22Rv1 (cell line): ENCODE measurements around the gene C1orf21.

ENCODE experiments used
- H3K27ac ChIP-seq: fragments of 450-650 bp; 2 replicates; pipeline ENCODE4 v1.5.1; 2017
- ZFX ChIP-seq: fragments of 450-650 bp; IDR thresholded peaks from 2 replicates; pipeline ENCODE4 v1.6.1; 2017; ENCODE audit warnings: antibody characterized with exemption, borderline replicate concordance
- TF ChIP-seq, protein P1 (sequence below): fragments of 450-650 bp; IDR thresholded peaks from 2 replicates; pipeline ENCODE4 v1.5.1; 2017; ENCODE audit warnings: mild to moderate bottlenecking

The C1orf21 gene

DNA sequence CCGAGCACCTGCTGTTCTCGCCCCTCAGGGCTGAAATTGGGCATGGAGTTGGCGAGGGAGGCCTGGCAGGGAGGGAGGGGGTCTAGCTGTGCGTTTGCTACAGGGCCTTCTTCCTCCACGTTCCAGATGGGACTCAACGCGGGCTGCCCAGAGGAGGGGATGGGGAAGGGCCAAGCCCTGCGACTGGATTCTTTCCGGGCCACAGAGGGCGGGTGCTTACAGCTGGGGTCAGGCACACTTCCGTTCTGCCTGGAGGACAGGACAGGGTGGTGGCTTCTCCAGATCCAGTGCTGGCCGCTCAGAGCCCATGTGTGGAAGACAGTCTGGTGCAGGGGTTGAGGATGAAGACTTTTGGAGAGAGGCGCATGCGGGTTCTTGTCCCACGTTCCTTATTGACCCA lies 277.8 kb downstream of the C1orf21 start:
- TF ChIP-seq ZFX = no peak
- TF ChIP-seq, protein P1, sequence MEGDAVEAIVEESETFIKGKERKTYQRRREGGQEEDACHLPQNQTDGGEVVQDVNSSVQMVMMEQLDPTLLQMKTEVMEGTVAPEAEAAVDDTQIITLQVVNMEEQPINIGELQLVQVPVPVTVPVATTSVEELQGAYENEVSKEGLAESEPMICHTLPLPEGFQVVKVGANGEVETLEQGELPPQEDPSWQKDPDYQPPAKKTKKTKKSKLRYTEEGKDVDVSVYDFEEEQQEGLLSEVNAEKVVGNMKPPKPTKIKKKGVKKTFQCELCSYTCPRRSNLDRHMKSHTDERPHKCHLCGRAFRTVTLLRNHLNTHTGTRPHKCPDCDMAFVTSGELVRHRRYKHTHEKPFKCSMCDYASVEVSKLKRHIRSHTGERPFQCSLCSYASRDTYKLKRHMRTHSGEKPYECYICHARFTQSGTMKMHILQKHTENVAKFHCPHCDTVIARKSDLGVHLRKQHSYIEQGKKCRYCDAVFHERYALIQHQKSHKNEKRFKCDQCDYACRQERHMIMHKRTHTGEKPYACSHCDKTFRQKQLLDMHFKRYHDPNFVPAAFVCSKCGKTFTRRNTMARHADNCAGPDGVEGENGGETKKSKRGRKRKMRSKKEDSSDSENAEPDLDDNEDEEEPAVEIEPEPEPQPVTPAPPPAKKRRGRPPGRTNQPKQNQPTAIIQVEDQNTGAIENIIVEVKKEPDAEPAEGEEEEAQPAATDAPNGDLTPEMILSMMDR = no peak
- H3K27ac ChIP-seq = no peak overlapping the region

DNA sequence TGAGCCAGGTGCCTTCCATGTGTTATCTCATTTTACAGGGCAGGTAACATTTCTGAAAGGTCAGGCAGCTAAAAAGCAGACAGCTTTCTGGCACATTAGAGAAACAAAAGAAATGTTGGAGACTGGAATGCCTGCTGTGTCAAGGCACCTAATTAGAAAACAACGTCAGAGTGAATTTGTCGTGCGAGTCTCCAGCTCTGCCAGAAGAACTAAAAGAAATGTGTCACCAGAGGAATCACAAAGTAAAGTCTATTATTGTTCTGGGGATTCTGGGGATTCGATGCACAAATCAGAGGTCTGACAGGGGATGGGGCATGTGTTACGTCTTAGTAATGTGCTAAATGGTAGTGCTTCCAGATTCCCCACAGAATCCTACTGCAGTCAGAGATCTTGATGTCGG lies 278.5 kb downstream of the C1orf21 start:
- TF ChIP-seq, protein P1 = no peak
- TF ChIP-seq ZFX = no peak
- no peak overlapping the region for H3K27ac ChIP-seq

DNA sequence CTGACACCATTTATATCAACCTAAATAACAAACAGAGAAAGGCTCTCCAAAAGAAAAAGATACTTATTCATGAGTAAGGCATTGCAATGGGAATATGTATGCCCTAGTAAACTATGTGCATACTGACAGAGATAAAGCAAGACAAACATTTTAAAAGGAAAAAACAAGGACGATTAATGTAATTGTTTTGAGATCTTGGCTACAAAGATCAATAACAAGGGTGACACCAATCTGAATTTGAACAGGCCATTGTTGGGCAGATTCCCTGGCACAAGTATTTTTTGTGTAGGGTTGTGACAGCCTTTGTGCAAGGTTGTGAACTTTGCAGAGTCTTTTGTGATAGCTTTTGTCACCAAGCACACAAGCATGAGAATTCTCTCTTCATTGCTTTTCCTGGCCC lies 282.6 kb downstream of the C1orf21 start:
- no peak overlapping the region for H3K27ac ChIP-seq
- no peak for TF ChIP-seq ZFX
- TF ChIP-seq, protein P1 = no peak

DNA sequence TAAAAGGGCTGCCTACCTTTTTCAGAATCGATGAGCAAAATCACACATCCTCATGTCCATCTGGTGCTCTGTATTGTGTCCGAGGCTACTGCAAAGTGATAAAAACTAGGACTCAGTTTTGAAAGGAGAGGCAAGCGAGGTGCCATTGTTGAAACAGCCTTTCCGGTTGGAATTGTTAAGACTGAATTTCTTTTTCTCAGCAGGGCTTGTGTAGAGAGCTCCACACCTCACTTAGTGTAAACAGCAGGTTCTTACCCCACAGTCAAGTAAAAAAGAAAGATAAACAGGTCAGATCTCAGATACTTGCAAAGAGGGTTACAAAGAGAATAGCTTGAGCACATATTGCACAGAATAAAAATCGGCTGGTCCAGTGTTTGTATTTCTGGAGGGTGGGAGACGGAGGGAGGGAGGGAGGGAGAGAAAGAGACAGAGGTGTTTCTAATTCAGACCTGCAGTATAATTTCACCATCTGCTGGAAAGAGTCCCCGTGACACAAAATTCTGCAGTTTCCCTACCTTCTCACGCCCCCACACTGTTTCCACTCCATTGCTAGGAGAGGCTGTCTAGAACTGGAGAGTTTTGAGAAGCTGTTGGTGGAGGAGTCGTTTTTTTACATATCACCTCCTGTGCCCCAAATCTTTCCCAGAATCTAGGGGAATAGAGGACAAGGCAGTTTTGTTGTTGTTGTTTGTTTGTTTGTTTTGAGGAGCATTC lies 285.3 kb downstream of the C1orf21 start:
- H3K27ac ChIP-seq = no peak overlapping the region
- TF ChIP-seq ZFX = no peak
- TF ChIP-seq, protein P1 = no peak

DNA sequence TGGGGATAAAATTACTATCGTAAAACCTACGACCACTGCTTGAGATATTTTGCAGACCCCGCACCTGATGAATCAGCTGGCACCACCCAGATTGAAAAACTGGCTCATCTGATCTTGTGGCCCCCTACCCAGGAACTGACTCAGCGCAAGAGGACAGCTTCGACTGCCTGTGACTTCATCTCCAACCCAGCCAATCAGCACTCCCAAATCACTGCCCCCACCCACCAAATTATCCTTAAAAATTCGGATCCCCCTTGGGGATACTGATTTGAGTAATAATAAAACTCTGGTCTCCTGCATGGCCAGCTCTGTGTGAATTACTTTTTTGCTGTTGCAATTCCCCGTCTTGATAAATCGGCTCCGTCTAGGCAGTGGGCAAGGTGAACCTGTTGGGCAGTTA lies 286.5 kb downstream of the C1orf21 start:
- no peak for TF ChIP-seq ZFX
- TF ChIP-seq, protein P1 = no peak
- no peak overlapping the region for H3K27ac ChIP-seq

DNA sequence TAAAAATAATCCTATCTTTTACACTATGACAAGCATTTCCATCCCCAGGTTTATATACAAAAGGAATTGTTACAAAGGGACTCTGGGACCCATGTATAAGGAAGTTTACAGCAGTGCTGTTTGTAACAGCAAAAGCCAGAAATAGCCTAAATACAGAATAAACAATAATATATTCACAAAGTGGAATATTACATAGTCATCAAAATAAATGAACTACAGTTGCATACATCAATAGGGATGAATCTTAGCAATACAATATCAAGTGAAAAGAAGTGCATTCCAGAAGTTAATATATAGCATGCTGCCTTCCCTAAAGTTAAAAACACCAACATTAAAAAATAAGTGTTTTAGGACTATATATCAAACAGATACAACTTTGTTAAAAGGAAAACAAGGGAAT lies 290.5 kb downstream of the C1orf21 start:
- H3K27ac ChIP-seq = no peak overlapping the region
- TF ChIP-seq ZFX = no peak
- TF ChIP-seq, protein P1 = no peak
